OCI-LY1 (cell line): ENCODE data around the gene LIPC.

Experiments used
- H2AFZ ChIP-seq: fragments of 200-600 bp; sonication (generic), shearing (Covaris generic); 2 replicates; pipeline ENCODE4 v1.6.0; 2014; ENCODE audit warnings: antibody characterized with exemption, mild to moderate bottlenecking, low read length
- H3F3A ChIP-seq: fragments of 200-600 bp; sonication (generic), shearing (Covaris generic); 2 replicates; pipeline ENCODE4 v1.6.0; 2014; ENCODE audit warnings: mild to moderate bottlenecking, antibody characterized with exemption, low read length, moderate library complexity; ENCODE audit not compliant: insufficient read depth
- H3K27ac ChIP-seq: fragments of 200-600 bp; sonication (generic); 2 replicates; pipeline ENCODE4 v1.5.1; 2014; ENCODE audit warnings: low read length, mixed run types, mild to moderate bottlenecking, low read depth; ENCODE audit not compliant: poor library complexity, severe bottlenecking
- H3K27me3 ChIP-seq: fragments of 200-600 bp; sonication (generic); 2 replicates; pipeline ENCODE4 v1.6.0; 2014; ENCODE audit warnings: antibody characterized with exemption, mild to moderate bottlenecking, low read length, moderate library complexity; ENCODE audit not compliant: insufficient read depth
- H3K36me3 ChIP-seq: fragments of 200-600 bp; sonication (generic); 2 replicates; pipeline ENCODE4 v1.6.1; 2014; ENCODE audit warnings: mild to moderate bottlenecking, antibody characterized with exemption, low read length, moderate library complexity, mixed read lengths; ENCODE audit not compliant: insufficient read depth
- H3K4me1 ChIP-seq: fragments of 200-600 bp; sonication (generic); 2 replicates; pipeline ENCODE4 v1.5.1; 2014; ENCODE audit warnings: mild to moderate bottlenecking, low read length, moderate library complexity; ENCODE audit not compliant: insufficient read depth, severe bottlenecking
- H3K4me2 ChIP-seq: fragments of 200-600 bp; sonication (generic), shearing (Covaris generic); 2 replicates; pipeline ENCODE4 v1.6.1; 2014; ENCODE audit warnings: low read length
- H3K4me3 ChIP-seq: fragments of 200-600 bp; sonication (generic); 2 replicates; pipeline ENCODE4 v1.5.1; 2014; ENCODE audit warnings: low read length, low read depth, mild to moderate bottlenecking, mixed read lengths; ENCODE audit not compliant: poor library complexity, severe bottlenecking
- H3K79me2 ChIP-seq: fragments of 200-600 bp; shearing (Covaris generic); 2 replicates; pipeline ENCODE4 v1.6.1; 2016; ENCODE audit warnings: mixed run types, low read length, mixed read lengths; ENCODE audit not compliant: insufficient read depth
- H3K9ac ChIP-seq: fragments of 200-600 bp; sonication (generic), shearing (Covaris generic); 2 replicates; pipeline ENCODE4 v1.6.1; 2014; ENCODE audit warnings: mild to moderate bottlenecking, low read length, mixed read lengths
- H3K9me2 ChIP-seq: fragments of 200-600 bp; sonication (generic), shearing (Covaris generic); 2 replicates; pipeline ENCODE4 v1.6.1; 2014; ENCODE audit warnings: low read depth, mild to moderate bottlenecking, low read length, mixed read lengths
- H3K9me3 ChIP-seq: fragments of 200-600 bp; shearing (Covaris generic); 2 replicates; pipeline ENCODE4 v1.6.1; 2014; ENCODE audit warnings: low read length, mixed read lengths
- H4K20me1 ChIP-seq: fragments of 200-600 bp; sonication (generic), shearing (Covaris generic); 2 replicates; pipeline ENCODE4 v1.6.0; 2016; ENCODE audit warnings: mild to moderate bottlenecking, low read length; ENCODE audit not compliant: insufficient read depth
- EZH2 ChIP-seq: fragments of 200-600 bp; sonication (generic), shearing (Covaris generic); IDR thresholded peaks from 2 replicates; pipeline ENCODE4 v1.8.0; 2017; ENCODE audit warnings: borderline replicate concordance, mixed run types, mild to moderate bottlenecking, antibody characterized with exemption, low read length, moderate library complexity, mixed read lengths
- TF ChIP-seq, protein P1 (sequence below): fragments of 200-600 bp; sonication (generic), shearing (Covaris generic); IDR thresholded peaks from 2 replicates; pipeline ENCODE4 v1.5.1; 2017; ENCODE audit warnings: mild to moderate bottlenecking, antibody characterized with exemption, low read length, moderate library complexity, mixed read lengths

LIPC gene

DNA sequence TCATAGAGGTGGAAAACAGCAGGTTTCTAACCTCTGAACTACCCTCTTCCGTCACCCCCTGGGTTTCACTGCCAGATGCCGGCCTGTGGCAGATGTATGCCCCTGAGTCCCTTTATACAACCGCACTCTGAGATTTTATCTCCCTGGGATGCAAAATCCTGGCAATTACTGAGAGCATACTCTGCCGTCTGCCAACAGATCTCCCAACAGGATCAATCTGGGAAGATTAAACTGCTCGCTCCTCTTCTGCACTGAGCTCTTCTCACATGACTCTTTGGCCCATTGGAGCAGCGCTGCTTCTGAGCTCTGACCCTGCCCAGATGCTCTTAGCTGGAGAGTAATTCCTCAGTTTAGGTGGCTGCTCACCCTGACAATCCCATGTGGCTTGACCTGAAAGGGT lies 133.2 kb downstream of the LIPC start:
- Histone ChIP-seq H2AFZ (no peak overlapping the region), H3K36me3 (no peaks in the 10 kb centered on the region), H3K4me3 (no peak overlapping the region), H3K9ac (no peak overlapping the region), H4K20me1 (no peaks in the 10 kb centered on the region), H3K27ac (no peak overlapping the region), H3K79me2 (no peaks in the 10 kb centered on the region), H3K9me2 (no peaks in the 10 kb centered on the region), H3K4me1 (peaks cover 37% of the 10 kb centered on the region), H3K27me3 (no peaks in the 10 kb centered on the region), H3F3A (no peaks in the 10 kb centered on the region), H3K4me2 (no peak overlapping the region), H3K9me3 (no peaks in the 10 kb centered on the region)
- no peak for TF ChIP-seq EZH2
- TF ChIP-seq, protein P1, sequence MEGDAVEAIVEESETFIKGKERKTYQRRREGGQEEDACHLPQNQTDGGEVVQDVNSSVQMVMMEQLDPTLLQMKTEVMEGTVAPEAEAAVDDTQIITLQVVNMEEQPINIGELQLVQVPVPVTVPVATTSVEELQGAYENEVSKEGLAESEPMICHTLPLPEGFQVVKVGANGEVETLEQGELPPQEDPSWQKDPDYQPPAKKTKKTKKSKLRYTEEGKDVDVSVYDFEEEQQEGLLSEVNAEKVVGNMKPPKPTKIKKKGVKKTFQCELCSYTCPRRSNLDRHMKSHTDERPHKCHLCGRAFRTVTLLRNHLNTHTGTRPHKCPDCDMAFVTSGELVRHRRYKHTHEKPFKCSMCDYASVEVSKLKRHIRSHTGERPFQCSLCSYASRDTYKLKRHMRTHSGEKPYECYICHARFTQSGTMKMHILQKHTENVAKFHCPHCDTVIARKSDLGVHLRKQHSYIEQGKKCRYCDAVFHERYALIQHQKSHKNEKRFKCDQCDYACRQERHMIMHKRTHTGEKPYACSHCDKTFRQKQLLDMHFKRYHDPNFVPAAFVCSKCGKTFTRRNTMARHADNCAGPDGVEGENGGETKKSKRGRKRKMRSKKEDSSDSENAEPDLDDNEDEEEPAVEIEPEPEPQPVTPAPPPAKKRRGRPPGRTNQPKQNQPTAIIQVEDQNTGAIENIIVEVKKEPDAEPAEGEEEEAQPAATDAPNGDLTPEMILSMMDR: no peak

- Histone ChIP-seq H3F3A (no peaks in the 10 kb centered on the region), H3K27me3 (no peaks in the 10 kb centered on the region), H3K4me2 (no peak overlapping the region), H3K27ac (peak overlapping the region; percentile 21), H3K36me3 (no peaks in the 10 kb centered on the region), H3K9me3 (no peaks in the 10 kb centered on the region), H3K4me3 (no peak overlapping the region), H3K9ac (no peak overlapping the region), H3K9me2 (no peaks in the 10 kb centered on the region), H3K79me2 (no peaks in the 10 kb centered on the region), H3K4me1 (peaks cover 37% of the 10 kb centered on the region), H2AFZ (no peak overlapping the region), H4K20me1 (no peaks in the 10 kb centered on the region)
- TF ChIP-seq, protein P1: no peak
- TF ChIP-seq EZH2: no peak
Observed at GRCh38 chr15:58565619-58566018, 133.8 kb downstream of the LIPC start.

DNA sequence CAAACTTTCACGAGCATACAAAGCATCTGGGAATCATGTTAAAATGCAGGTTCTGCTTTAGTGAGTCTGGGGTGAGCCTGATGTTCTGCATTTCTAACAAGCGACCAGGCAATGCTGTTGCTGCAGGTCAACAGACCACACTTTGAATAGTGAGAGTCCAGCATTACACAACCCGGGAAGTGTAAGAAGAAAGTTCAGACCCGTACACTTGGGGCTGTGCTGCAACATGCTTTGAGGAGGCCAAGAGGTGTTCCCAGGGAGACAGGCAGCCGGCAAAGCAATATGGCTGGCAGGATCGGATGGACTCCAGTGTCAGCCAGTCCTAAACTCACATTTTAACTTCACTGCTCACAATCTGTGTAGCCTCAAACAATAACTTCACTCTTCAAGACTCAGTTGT lies 134.2 kb downstream of the LIPC start:
- Histone ChIP-seq H3K4me3 (no peak overlapping the region), H3K79me2 (no peaks in the 10 kb centered on the region), H3K9me2 (no peaks in the 10 kb centered on the region), H2AFZ (peak overlapping the region; percentile 34; the same call in 1 of the 2 replicates), H3K27ac (peak overlapping the region; percentile 21), H3K4me2 (no peak overlapping the region), H3K4me1 (peaks cover 37% of the 10 kb centered on the region), H3K9me3 (no peaks in the 10 kb centered on the region), H4K20me1 (no peaks in the 10 kb centered on the region), H3K36me3 (no peaks in the 10 kb centered on the region), H3K27me3 (no peaks in the 10 kb centered on the region), H3F3A (no peaks in the 10 kb centered on the region), H3K9ac (no peak overlapping the region)
- TF ChIP-seq, protein P1: no peak
- TF ChIP-seq EZH2: no peak
